H9 (cell line): ENCODE measurements around the gene UBE2Q1. TPM values are rescaled to one million over a fixed set of nuclear protein-coding genes. Genes with fewer than 3 reads are reported as not detected.

Experiments used
- DNase-seq: peaks from one replicate; pipeline ENCODE4 v3.0.0-alpha.2; 2017
- H2AFZ ChIP-seq: one replicate; pipeline ENCODE4 v1.6.1; 2013; ENCODE audit warnings: mild to moderate bottlenecking, low read length, control low read depth, moderate library complexity
- H2AK5ac ChIP-seq: 2 replicates; pipeline ENCODE4 v1.6.1; 2013; ENCODE audit warnings: low read length, control low read depth, mixed read lengths; ENCODE audit not compliant: insufficient read length
- H2BK120ac ChIP-seq: one replicate; pipeline ENCODE4 v1.6.1; 2013; ENCODE audit warnings: low read depth, mild to moderate bottlenecking, low read length, control low read depth, inconsistent platforms; ENCODE audit not compliant: poor library complexity, severe bottlenecking
- H2BK12ac ChIP-seq: 2 replicates; pipeline ENCODE4 v1.6.1; 2013; ENCODE audit warnings: low read length, control low read depth, mixed read lengths, low read depth; ENCODE audit not compliant: insufficient read length
- H2BK15ac ChIP-seq: 2 replicates; pipeline ENCODE4 v1.6.1; 2013; ENCODE audit warnings: low read depth, low read length, control low read depth
- H2BK20ac ChIP-seq: one replicate; pipeline ENCODE4 v1.6.1; 2013; ENCODE audit warnings: low read depth, mild to moderate bottlenecking, low read length, control low read depth, inconsistent platforms; ENCODE audit not compliant: poor library complexity, severe bottlenecking
- H2BK5ac ChIP-seq: 2 replicates; pipeline ENCODE4 v1.6.1; 2013; ENCODE audit warnings: low read length, control low read depth, mixed read lengths; ENCODE audit not compliant: insufficient read length
- H3K14ac ChIP-seq: 2 replicates; pipeline ENCODE4 v1.6.1; 2013; ENCODE audit warnings: low read length, control low read depth; ENCODE audit not compliant: insufficient read depth
- H3K18ac ChIP-seq: 2 replicates; pipeline ENCODE4 v1.6.1; 2013; ENCODE audit warnings: low read depth, mild to moderate bottlenecking, mixed read lengths, low read length, control low read depth; ENCODE audit not compliant: insufficient read length
- H3K23ac ChIP-seq: 2 replicates; pipeline ENCODE4 v1.6.1; 2013; ENCODE audit warnings: low read length, control low read depth, mixed read lengths, low read depth; ENCODE audit not compliant: insufficient read length
- H3K23me2 ChIP-seq: 2 replicates; pipeline ENCODE4 v1.6.1; 2013; ENCODE audit warnings: low read depth, mild to moderate bottlenecking, mixed read lengths, low read length, control low read depth; ENCODE audit not compliant: insufficient read length, poor library complexity, severe bottlenecking
- H3K27ac ChIP-seq: 2 replicates; pipeline ENCODE4 v1.5.1; 2013; ENCODE audit warnings: low read length, control low read depth, mixed read lengths, low read depth; ENCODE audit not compliant: insufficient read length
- H3K27me3 ChIP-seq: 2 replicates; pipeline ENCODE4 v1.6.1; 2013; ENCODE audit warnings: low read length, control low read depth, inconsistent platforms; ENCODE audit not compliant: insufficient read depth
- H3K4ac ChIP-seq: 2 replicates; pipeline ENCODE4 v1.6.1; 2013; ENCODE audit warnings: low read depth, mild to moderate bottlenecking, control low read depth, inconsistent platforms, low read length, moderate library complexity
- H3K4me1 ChIP-seq: 2 replicates; pipeline ENCODE4 v1.6.1; 2013; ENCODE audit warnings: low read length, control low read depth, inconsistent platforms; ENCODE audit not compliant: insufficient read depth
- H3K4me2 ChIP-seq: 2 replicates; pipeline ENCODE4 v1.6.1; 2013; ENCODE audit warnings: low read length, control low read depth, mixed read lengths; ENCODE audit not compliant: insufficient read length, insufficient read depth
- H3K56ac ChIP-seq: 2 replicates; pipeline ENCODE4 v1.6.1; 2013; ENCODE audit warnings: low read depth, mild to moderate bottlenecking, mixed read lengths, low read length, control low read depth; ENCODE audit not compliant: insufficient read length
- H3K79me1 ChIP-seq: 2 replicates; pipeline ENCODE4 v1.6.1; 2013; ENCODE audit warnings: low read depth, mild to moderate bottlenecking, moderate library complexity, low read length, control low read depth, inconsistent platforms; ENCODE audit not compliant: insufficient read depth, poor library complexity, severe bottlenecking
- H3K79me2 ChIP-seq: 2 replicates; pipeline ENCODE4 v1.6.1; 2013; ENCODE audit warnings: low read length, control low read depth, inconsistent platforms; ENCODE audit not compliant: insufficient read depth
- H3K9ac ChIP-seq: 2 replicates; pipeline ENCODE4 v1.6.1; 2013; ENCODE audit warnings: low read length, control low read depth, mixed read lengths; ENCODE audit not compliant: insufficient read length; ENCODE audit errors: extremely low read depth
- H3K9me3 ChIP-seq: one replicate; pipeline ENCODE4 v1.6.1; 2013; ENCODE audit warnings: low read depth, low read length, inconsistent platforms; ENCODE audit not compliant: control insufficient read depth
- H3T11ph ChIP-seq: one replicate; pipeline ENCODE4 v1.6.1; 2013; ENCODE audit warnings: mild to moderate bottlenecking, low read length, control low read depth, inconsistent platforms
- H4K20me1 ChIP-seq: one replicate; pipeline ENCODE4 v1.6.1; 2013; ENCODE audit not compliant: control insufficient read depth, insufficient read length, insufficient read depth
- H4K5ac ChIP-seq: 2 replicates; pipeline ENCODE4 v1.6.1; 2013; ENCODE audit warnings: low read depth, mild to moderate bottlenecking, mixed read lengths, low read length, control low read depth; ENCODE audit not compliant: insufficient read length
- H4K8ac ChIP-seq: replicated peaks from 2 replicates; pipeline ENCODE4 v1.6.1; 2013; ENCODE audit warnings: low read length, control low read depth, mixed read lengths, low read depth; ENCODE audit not compliant: insufficient read length
- H4K91ac ChIP-seq: 2 replicates; pipeline ENCODE4 v1.6.1; 2013; ENCODE audit warnings: low read depth, mild to moderate bottlenecking, moderate library complexity, mixed read lengths, low read length, control low read depth; ENCODE audit not compliant: insufficient read length
- H3K27ac Mint-ChIP-seq, 3 experiments: 2 replicates in 2 of 3; 3 replicates in 1 of 3; pipeline ENCODE4 v1.8.0; 2020 to 2021; ENCODE audit warnings: mixed read lengths in 3 of 3, mild to moderate bottlenecking in 1 of 3, moderate library complexity in 1 of 3
- H3K27me3 Mint-ChIP-seq: 2 replicates; pipeline ENCODE4 v1.8.0; 2021; ENCODE audit warnings: low read depth, mild to moderate bottlenecking, moderate library complexity, mixed read lengths
- H3K36me3 Mint-ChIP-seq, 3 experiments: 2 replicates in 2 of 3; 3 replicates in 1 of 3; pipeline ENCODE4 v1.8.0; 2020 to 2021; ENCODE audit warnings: low read depth in 3 of 3, mixed read lengths in 3 of 3; ENCODE audit not compliant: insufficient read depth in 1 of 3
- H3K4me1 Mint-ChIP-seq, 2 experiments: 2 replicates each; pipeline ENCODE4 v1.8.0; 2020; ENCODE audit warnings: mixed read lengths in 2 of 2
- H3K4me3 Mint-ChIP-seq, 2 experiments: 2 replicates in 1 of 2; 3 replicates in 1 of 2; pipeline ENCODE4 v1.8.0; 2020 to 2021; ENCODE audit warnings: mild to moderate bottlenecking in 2 of 2, mixed read lengths in 2 of 2, moderate library complexity in 1 of 2
- H3K9me3 Mint-ChIP-seq, 2 experiments: 2 replicates in 1 of 2; 3 replicates in 1 of 2; pipeline ENCODE4 v1.8.0; 2020; ENCODE audit warnings: mild to moderate bottlenecking in 2 of 2, mixed read lengths in 2 of 2, moderate library complexity in 1 of 2
- WGBS: extraction: QIAGEN DNeasy Blood & Tissue Kit; methylation state at CpG from one replicate; pipeline ENCODE4 v1.1.7; 2013; ENCODE audit warnings: missing lambda C conversion rate, low lambda C conversion rate, mixed read lengths; ENCODE audit not compliant: insufficient read length; ENCODE audit errors: extremely low coverage; 5-methylcytosine and 5-hydroxymethylcytosine counted together
- total RNA-seq: library from RNA; stranded (reverse); gene quantifications from 2 replicates; pipeline ENCODE4 v1.2.1, GENCODE V29; 2021
- TF ChIP-seq, protein P1 (sequence below): fragments of 200-600 bp; sonication (generic); conservative IDR thresholded peaks from 3 replicates; pipeline ENCODE4 v1.8.0; 2021; ENCODE audit warnings: antibody characterized with exemption, mild to moderate bottlenecking

Gene UBE2Q1
- total RNA-seq, 1 experiment from 2014 or later = 108 TPM

DNA sequence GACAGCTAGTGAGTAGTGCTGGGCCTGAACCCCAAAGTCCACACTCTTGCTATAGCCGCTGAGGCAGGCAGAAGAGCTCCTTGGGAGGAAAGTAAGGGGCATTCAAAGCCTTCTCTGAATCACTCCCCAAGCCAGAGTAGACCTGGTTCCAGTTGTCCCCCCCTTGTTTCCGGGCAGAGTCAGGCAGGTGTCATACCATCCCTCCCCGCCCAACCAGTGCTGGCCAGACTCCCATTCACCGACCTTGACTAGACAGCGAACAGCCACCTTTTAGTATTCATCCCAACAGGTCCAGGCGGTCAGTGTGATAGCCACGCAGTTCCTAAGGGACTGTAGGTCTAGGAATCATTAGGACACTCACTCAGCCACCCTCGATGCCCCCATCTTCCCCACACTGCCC is 20.9 kb upstream of the UBE2Q1 start:
- no peak overlapping the region for H3K23ac ChIP-seq
- H2BK5ac ChIP-seq = no peak overlapping the region
- H3K23me2 ChIP-seq = no peaks in the 10 kb centered on the region
- H3K4me3 Mint-ChIP-seq = no peak overlapping the region
- DNase-seq = no peak
- no peak overlapping the region for H3K9ac ChIP-seq
- no peak overlapping the region for H2BK12ac ChIP-seq
- no peak overlapping the region for H2BK15ac ChIP-seq
- H2BK20ac ChIP-seq = no peak overlapping the region
- H2AK5ac ChIP-seq = no peak overlapping the region
- no peak overlapping the region for H4K8ac ChIP-seq
- H3K56ac ChIP-seq = no peak overlapping the region
- WGBS = no CpG with 5 or more reads among the region's 8 CpGs
- no peak overlapping the region for H3K27ac ChIP-seq
- H3T11ph ChIP-seq = no peak overlapping the region
- no peaks in the 10 kb centered on the region for H3K27me3 ChIP-seq
- no peak overlapping the region for H3K14ac ChIP-seq
- no peak overlapping the region for H4K91ac ChIP-seq
- H3K27ac Mint-ChIP-seq = peak overlapping the region in 2 of 3 experiments; percentile 41 to 70; a peak in 2 of 7 replicates
- H3K79me1 ChIP-seq = no peaks in the 10 kb centered on the region
- no peaks in the 10 kb centered on the region for H4K20me1 ChIP-seq
- no peak overlapping the region for H3K18ac ChIP-seq
- no peak overlapping the region for H3K4ac ChIP-seq
- no peaks in the 10 kb centered on the region for H3K79me2 ChIP-seq
- H2BK120ac ChIP-seq = no peak overlapping the region
- peaks cover 33 to 64% (median 54%) of the 10 kb centered on the region in 3 experiments; a peak in 6 of 7 replicates for H3K36me3 Mint-ChIP-seq
- no peaks in the 10 kb centered on the region for H3K9me3 Mint-ChIP-seq
- H4K5ac ChIP-seq = no peak overlapping the region
- no peak overlapping the region for H3K4me2 ChIP-seq
- no peaks in the 10 kb centered on the region for H3K4me1 ChIP-seq
- H3K27me3 Mint-ChIP-seq = no peaks in the 10 kb centered on the region; the same call in 1 of the 2 replicates
- no peaks in the 10 kb centered on the region for H3K9me3 ChIP-seq
- H2AFZ ChIP-seq = no peak overlapping the region
- peaks cover 8 to 12% of the 10 kb centered on the region in 2 experiments for H3K4me1 Mint-ChIP-seq
- TF ChIP-seq, protein P1, sequence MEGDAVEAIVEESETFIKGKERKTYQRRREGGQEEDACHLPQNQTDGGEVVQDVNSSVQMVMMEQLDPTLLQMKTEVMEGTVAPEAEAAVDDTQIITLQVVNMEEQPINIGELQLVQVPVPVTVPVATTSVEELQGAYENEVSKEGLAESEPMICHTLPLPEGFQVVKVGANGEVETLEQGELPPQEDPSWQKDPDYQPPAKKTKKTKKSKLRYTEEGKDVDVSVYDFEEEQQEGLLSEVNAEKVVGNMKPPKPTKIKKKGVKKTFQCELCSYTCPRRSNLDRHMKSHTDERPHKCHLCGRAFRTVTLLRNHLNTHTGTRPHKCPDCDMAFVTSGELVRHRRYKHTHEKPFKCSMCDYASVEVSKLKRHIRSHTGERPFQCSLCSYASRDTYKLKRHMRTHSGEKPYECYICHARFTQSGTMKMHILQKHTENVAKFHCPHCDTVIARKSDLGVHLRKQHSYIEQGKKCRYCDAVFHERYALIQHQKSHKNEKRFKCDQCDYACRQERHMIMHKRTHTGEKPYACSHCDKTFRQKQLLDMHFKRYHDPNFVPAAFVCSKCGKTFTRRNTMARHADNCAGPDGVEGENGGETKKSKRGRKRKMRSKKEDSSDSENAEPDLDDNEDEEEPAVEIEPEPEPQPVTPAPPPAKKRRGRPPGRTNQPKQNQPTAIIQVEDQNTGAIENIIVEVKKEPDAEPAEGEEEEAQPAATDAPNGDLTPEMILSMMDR = no peak
